Prostate gland (tissue), 2 donors: ENCODE measurements around the gene PAN3.
A peak's percentile ranks its signal among the peaks of the same experiment; 100 is the strongest.

Experiments
- POLR2A ChIP-seq: fragments of 450-650 bp; IDR thresholded peaks from one replicate; pipeline ENCODE4 v1.6.1; 2016; ENCODE audit warnings: antibody characterized with exemption, mild to moderate bottlenecking
- TF ChIP-seq, protein P1 (sequence below), 4 experiments: fragments of 200-600 bp in 2 of 4; fragments of 450-650 bp in 2 of 4; sonication (generic) in 2 of 4; IDR thresholded peaks; 1 replicate in 3 of 4; 2 replicates in 1 of 4; pipeline ENCODE4 v1.5.1; 2016 to 2019; ENCODE audit warnings: antibody characterized with exemption in 4 of 4, mild to moderate bottlenecking in 2 of 4, moderate library complexity in 2 of 4

DNA sequence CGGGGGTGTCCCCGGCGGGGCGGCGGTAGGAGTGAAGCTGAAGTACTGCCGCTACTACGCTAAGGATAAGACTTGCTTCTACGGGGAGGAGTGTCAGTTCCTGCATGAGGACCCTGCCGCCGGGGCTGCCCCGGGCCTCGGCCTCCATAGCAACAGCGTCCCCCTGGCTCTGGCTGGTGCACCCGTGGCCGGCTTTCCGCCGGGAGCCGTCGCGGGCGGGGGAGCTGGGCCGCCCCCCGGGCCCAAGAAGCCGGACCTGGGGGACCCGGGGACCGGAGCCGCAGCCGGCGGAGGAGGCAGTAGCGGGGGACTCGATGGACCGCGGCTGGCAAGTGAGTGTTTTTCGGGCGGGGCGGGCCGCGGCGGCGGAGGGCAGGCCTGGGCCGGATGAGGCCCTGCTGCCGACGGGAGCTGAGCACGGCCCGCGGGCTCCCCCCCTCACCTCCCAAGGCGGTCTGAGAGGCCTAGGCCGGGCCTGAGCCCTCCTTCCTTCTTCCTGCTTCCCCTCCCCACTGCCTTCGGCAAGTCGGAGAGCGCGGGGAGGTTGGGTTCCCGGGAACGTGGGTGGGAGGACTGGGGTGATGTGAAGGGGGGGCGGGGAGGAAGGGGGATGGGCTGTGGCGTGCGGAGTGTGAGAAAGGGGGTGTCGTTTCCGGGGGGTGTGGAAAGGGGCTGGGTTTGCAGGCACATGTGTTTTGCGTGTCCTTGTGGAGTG, 568 bp downstream of the PAN3 start:
- TF ChIP-seq, protein P1, sequence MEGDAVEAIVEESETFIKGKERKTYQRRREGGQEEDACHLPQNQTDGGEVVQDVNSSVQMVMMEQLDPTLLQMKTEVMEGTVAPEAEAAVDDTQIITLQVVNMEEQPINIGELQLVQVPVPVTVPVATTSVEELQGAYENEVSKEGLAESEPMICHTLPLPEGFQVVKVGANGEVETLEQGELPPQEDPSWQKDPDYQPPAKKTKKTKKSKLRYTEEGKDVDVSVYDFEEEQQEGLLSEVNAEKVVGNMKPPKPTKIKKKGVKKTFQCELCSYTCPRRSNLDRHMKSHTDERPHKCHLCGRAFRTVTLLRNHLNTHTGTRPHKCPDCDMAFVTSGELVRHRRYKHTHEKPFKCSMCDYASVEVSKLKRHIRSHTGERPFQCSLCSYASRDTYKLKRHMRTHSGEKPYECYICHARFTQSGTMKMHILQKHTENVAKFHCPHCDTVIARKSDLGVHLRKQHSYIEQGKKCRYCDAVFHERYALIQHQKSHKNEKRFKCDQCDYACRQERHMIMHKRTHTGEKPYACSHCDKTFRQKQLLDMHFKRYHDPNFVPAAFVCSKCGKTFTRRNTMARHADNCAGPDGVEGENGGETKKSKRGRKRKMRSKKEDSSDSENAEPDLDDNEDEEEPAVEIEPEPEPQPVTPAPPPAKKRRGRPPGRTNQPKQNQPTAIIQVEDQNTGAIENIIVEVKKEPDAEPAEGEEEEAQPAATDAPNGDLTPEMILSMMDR (IDR thresholded peaks at IDR 0.05): no peak
- peak; percentile 71 for TF ChIP-seq POLR2A
